Placental pericyte (primary cell): ENCODE data around the gene CAPZB. TPM values are rescaled to one million over a fixed set of nuclear protein-coding genes. Genes with fewer than 3 reads are reported as not detected.

Experiments
- small RNA-seq: library from RNA; depleted of rRNA; stranded (forward); fragments of <200 nt; gene quantifications from one replicate; pipeline ENCODE3, GENCODE V24; 2012; ENCODE audit warnings: low replicate concordance
- total RNA-seq: library from RNA; depleted of rRNA; stranded (reverse); fragments of >200 nt; gene quantifications from 2 replicates; pipeline ENCODE4 v1.2.3, GENCODE V29; 2012

The CAPZB gene
- total RNA-seq = 201 and 250 TPM in 2 replicates

GRCh38 chr1:19485362-19486187 is at the start of gene CAPZB:
Gene CAPZB (minus strand): TSS chr1:19485539. CDS start chr1:19485438, 101 bp downstream.

DNA sequence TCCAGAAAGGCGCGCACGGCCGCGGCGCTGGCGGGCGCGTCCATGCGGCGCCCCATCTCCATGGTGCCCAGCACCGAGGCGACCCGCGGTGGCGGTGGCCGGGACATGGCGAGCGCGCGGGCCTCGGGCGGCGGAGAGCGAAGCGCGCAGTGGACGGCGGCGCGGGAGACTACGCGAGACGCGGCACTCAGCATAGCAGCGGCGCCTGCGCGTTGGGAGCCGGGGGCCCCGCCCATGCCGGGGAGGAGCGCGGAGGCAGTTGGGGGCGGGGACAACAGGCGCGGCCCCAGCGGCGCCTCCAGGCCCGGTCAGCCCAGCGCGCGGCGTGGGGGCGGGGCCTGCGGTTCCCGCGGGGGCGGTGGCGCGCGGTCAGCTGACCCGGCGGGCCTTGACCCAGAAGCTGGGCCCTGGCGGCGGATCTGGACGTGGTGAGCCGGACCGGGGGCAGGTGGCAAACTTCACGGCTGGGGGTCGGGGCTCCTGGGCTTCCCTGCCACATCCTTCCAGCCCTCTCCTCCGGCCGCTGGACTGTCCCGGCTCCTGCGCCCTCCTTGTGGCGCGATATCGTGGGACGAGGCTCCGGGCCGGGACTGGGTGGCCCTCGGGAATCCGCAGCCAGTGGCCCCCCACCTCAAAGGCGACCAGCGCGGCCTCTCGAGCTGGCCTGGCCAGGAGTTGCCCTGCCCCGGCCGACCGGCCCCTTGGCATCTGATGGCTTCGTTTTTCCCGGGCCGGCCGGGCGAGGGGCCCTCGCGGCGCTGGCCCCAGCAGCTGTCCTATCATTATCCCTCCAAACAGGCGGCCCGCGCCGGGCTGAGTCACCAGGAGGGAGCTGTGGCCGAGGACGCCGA is 173.2 kb downstream of the CAPZB start, which contains the start of the genes AKR7A2 and SLC66A1:
Gene AKR7A2, minus strand, starts transcription at position 214 of the 851 bp plus-strand sequence. Its CDS starts 20 bp downstream, at position 194.
Gene SLC66A1, plus strand, starts transcription at position 396 of the 851 bp plus-strand sequence. CDS start 5,352 bp downstream, outside the sequence.

Small RNA genes within 50 kb of the gene (small RNA-seq; reads per million reads assigned to genes)
- gene RN7SL277P = not detected
- gene RNU4-28P = not detected
- gene RNU6-1099P = 0.10 reads per million

Other genes with a start within 250 kb of the CAPZB start
- gene EMC1, start 234.0 kb downstream of the CAPZB start, total RNA-seq = 73.3 and 99.2 TPM in 2 replicates
- gene MRTO4, start 233.7 kb downstream of the CAPZB start, total RNA-seq = 17.9 and 46.4 TPM in 2 replicates
- gene AKR7A3, start 196.8 kb downstream of the CAPZB start, total RNA-seq = 0.29 and 0.66 TPM in 2 replicates
- 46.6 and 69.4 TPM in 2 replicates for gene AKR7A2, start 173.4 kb downstream of the CAPZB start, total RNA-seq
- gene SLC66A1, start 173.2 kb downstream of the CAPZB start, total RNA-seq = 28.9 and 53.4 TPM in 2 replicates
- gene NBL1, start 158.8 kb upstream of the CAPZB start, total RNA-seq = 38.3 and 111 TPM in 2 replicates
- not detected in 2 replicates for gene HTR6, start 179.3 kb upstream of the CAPZB start, total RNA-seq